AG10803 (cell line): Measurements from ENCODE around the gene ATAD3C.
"Not testable (repeated sequence)": the region's sequence is repeated elsewhere in the genome, so short reads cannot be mapped to it uniquely, and the experiment has no call there.

Source experiments
- DNase-seq: peaks from one replicate; pipeline ENCODE4 v3.0.0; 2010; ENCODE audit warnings: low read depth
- H3K4me3 ChIP-seq: 2 replicates; pipeline ENCODE4 v1.5.1; 2011; ENCODE audit warnings: mild to moderate bottlenecking, low read length, control low read depth
- TF ChIP-seq, protein P1 (sequence below): conservative IDR thresholded peaks from 2 replicates; pipeline ENCODE4 v1.5.1; 2011; ENCODE audit warnings: mild to moderate bottlenecking, low read length, control low read depth, inconsistent platforms

ATAD3C gene

DNA sequence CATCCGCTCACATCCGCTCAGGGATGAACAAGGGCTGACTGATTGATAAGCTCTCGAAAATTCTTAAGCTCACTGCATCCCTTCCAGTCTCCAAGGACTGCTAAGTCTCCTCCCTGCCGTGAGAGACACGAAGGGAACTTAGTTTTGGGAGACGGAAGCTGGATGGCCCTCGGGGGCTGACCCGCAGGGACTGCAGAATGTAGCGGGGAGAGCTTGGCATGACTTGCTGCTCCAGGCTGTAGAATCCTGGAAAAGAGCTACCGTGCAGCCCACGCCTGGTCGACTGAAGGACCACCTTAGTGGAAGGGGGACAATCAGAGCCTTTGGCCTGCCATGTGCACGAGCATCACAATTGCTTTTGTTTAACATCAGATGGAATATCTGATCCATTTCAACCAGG is 33.7 kb upstream of the ATAD3C start:
- no peak overlapping the region for H3K4me3 ChIP-seq
- TF ChIP-seq, protein P1, sequence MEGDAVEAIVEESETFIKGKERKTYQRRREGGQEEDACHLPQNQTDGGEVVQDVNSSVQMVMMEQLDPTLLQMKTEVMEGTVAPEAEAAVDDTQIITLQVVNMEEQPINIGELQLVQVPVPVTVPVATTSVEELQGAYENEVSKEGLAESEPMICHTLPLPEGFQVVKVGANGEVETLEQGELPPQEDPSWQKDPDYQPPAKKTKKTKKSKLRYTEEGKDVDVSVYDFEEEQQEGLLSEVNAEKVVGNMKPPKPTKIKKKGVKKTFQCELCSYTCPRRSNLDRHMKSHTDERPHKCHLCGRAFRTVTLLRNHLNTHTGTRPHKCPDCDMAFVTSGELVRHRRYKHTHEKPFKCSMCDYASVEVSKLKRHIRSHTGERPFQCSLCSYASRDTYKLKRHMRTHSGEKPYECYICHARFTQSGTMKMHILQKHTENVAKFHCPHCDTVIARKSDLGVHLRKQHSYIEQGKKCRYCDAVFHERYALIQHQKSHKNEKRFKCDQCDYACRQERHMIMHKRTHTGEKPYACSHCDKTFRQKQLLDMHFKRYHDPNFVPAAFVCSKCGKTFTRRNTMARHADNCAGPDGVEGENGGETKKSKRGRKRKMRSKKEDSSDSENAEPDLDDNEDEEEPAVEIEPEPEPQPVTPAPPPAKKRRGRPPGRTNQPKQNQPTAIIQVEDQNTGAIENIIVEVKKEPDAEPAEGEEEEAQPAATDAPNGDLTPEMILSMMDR: no peak

DNA sequence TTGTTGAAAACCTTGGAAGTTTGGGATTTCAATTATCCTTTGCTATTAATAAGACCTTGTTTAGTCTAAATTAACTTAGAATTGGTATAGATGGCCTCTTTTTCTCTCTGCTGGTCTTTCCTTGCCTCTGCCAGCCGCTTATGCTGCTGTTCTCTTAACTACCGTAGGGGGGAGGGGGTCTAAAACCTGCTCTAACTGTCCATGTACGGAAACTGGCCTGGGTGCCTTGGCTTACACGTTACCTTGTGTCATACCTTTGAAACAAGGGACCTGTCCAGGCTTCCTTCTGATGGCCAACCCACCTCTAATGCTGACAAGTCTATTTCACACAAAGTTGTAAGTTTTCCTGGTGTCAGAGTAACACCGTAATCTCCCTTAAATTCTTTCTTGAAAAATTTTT is 32.1 kb upstream of the ATAD3C start:
- not testable (repeated sequence) for DNase-seq, H3K4me3 ChIP-seq

More for the DNA sequence above, 33.7 kb upstream of the ATAD3C start:
- DNase-seq: no peak

DNA sequence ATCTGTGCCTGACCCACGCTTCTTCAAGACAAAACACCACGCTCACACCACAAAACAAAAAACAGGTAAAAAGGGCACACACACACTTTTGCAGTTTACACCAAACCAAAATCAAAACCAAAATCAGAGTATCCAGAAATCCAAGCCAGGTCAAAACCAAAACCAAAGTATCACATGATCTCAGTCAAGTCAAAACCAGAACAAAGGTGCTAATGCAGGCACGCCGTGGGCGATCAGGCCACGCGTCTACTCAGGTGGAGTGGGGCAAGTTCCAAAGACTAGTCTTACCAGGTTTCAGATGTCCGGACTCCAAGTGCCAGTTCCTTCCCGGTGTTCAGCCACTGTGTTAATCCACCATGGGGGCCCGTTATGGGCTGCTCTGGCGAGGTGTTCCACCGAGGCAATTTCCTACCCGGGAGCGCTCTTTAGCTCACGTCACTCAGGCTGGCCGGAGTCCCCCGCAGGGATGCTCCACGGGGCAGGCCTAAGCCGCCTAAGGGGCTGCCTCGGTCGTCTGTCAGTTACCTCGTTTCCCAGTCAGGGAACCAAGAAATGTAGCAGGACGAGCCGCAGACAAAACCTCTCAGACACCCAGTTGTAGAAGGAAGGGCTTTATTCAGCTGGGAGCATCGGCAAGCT is 31.5 kb upstream of the ATAD3C start:
- not testable (repeated sequence) for H3K4me3 ChIP-seq, DNase-seq

DNA sequence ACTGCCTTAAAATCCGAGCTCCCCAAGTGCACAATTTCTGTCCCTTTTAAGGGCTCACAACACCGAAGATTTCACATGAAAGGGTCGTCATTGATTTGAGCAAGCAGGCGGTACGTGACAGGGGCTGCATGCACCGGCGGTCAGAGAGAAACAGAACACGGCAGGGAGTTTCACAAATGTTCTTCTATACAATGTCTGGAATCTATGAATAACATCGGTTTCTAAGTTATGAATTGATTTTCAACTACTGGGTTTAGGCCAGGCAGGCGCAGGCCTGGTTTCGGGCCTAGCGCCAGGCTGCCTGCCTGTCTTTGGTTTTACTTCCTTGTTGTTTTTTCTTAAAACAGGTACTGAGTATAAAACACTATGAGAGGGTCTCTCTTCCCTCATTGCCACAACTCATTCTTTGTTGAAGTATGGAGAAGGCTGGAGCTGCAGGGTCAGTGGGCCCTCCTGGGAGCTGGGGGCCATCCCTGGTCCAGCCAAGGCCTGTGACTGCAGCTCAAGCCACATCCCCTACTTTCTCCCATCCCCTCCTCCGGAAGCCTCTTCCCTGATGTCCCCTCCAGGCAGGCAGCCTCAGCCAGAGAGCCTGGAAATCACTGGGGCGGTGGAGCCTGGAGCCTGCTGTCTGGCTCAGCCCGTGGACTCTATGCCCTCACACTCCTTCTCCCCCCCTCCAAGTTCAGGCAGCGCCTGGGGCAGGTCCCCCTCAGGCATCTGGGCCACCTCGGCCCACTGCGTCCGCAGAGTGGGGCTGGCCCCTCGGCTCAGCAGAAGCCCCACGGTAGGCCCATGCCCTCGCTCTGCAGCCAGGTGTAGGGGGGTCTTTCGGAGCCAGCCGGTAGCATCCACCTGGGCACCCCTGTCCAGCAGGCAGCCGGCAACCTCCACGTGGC is 30.8 kb upstream of the ATAD3C start:
- TF ChIP-seq, protein P1: no peak
- no peak overlapping the region for H3K4me3 ChIP-seq
- no peak for DNase-seq

DNA sequence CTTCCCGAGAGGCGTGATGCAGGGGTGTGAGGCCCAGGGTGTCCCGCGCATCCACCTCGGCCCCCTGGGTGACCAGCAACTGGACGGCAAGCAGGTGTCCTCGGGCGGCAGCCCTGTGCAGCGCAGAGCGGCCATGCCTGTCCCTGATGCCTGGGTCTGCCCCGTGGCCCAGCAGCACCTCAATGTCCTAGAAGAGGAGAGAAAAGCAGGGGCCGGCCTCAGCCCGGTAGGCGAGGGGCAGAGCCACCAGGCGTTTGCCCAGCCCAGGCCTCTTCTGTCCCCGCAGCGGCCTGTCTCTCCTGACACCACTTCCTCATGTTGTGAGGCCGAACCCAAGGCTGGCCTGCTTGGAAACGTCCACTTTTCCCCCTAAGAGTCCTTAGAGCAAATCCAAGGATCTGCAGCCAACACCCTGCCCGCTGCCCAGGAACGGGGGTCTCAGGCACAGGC is 30.1 kb upstream of the ATAD3C start:
- H3K4me3 ChIP-seq: no peak overlapping the region
- TF ChIP-seq, protein P1: no peak
- no peak for DNase-seq

DNA sequence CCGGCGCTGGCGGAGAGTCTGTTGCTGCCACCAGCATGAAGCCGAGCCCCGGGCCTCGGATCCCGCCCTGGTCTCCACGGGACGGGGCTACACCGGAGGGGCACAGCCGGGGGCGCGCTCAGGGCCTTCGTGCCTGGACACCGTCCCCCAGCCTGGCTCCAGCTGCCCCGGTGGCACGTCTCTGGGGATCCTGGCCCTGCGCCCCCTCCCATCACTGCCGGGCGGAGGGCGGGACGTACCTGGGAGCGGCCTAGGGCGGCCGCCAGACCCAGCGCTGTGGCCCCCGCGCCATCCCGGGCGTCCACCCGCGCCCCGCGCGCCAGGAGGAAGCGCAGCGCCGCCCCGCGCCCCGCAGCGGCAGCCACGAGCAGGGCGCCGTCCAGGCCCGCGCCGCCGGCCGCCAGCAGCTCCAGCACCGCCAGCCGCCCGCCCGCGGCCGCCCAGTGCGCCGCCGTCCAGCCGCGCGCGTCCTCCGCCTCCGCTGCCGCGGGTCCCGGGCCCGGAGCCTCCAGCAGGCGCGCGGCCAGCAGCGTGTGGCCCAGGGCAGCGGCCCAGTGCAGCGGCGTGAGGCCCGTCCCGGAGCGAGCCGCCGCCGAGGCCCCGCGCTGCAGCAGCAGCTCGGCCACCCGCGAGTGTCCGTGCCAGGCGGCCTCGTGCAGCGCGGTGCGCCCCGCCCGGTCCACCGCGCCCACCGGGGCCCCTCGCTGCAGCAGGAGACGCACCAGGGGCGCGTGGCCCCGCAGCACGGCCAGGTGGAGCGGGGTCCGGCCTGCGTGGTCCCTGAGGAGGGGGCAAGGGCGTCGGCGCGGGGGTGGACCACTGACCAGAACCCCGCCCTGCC is 29.5 kb upstream of the ATAD3C start:
- DNase-seq: no peak
- TF ChIP-seq, protein P1: no peak
- H3K4me3 ChIP-seq: no peak overlapping the region

DNA sequence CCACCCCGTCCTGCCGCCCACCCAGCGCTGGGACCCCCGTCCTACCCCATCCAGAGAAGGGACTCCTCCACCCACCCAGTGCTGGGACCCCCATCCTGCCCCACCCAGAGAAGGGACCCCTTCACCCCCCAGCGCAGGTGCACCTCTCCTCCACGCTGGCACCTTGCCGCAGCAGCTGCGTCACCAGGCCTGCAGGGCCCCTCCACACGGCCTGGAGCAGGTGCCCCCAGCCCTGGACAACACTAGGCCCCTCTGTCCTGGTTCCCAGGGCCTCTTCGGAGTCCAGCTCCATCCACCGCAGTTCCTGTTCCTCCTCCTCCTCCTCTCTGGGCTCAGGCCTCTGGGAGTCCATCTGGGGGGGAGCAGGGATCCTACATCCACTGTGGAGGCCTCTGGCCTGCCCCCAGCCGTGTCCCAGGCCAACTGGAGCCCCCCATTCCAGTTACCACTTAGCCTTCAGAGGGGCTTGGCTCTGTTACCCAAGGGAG is 28.8 kb upstream of the ATAD3C start:
- DNase-seq: no peak
- no peak overlapping the region for H3K4me3 ChIP-seq

More for the DNA sequence above, 28.8 kb upstream of the ATAD3C start:
- TF ChIP-seq, protein P1: no peak
